Activated CD8-positive, alpha-beta T cell treated with anti-CD3 and anti-CD28 coated beads, Interleukin-2, amount 10 ng/mL, durations not matched to agents 7 days and 5 days (primary cell): ENCODE measurements around the gene FXYD5. TPM values are rescaled to one million over a fixed set of nuclear protein-coding genes. Genes with fewer than 3 reads are reported as not detected.

Experiments used
- ATAC-seq: fragments of 150-1000 bp; cut with Tn5 transposase; one replicate; pipeline ENCODE4 v1.10.0; 2021; ENCODE audit warnings: moderate library complexity
- CTCF ChIA-PET: fragments of 350-600 bp; sonication (Branson Sonifier 250); formaldehyde crosslinking; loops from one replicate; lab custom pipeline; 2021; ENCODE audit warnings: antibody characterized with exemption; lab: Charles Lee
- POLR2A ChIA-PET: fragments of 350-600 bp; sonication (Branson Sonifier 250); formaldehyde crosslinking; loops from one replicate; lab custom pipeline; 2021; ENCODE audit warnings: antibody characterized with exemption; lab: Charles Lee
- DNase-seq: peaks from one replicate; pipeline ENCODE4 v3.0.0-alpha.2; 2020
- H3K27ac Mint-ChIP-seq: one replicate; pipeline ENCODE4 v1.8.0; 2021; ENCODE audit warnings: mild to moderate bottlenecking, mixed read lengths
- H3K27me3 Mint-ChIP-seq: one replicate; pipeline ENCODE4 v1.8.0; 2021; ENCODE audit warnings: low read depth, mixed read lengths
- H3K36me3 Mint-ChIP-seq: one replicate; pipeline ENCODE4 v1.8.0; 2021; ENCODE audit warnings: low read depth, mixed read lengths
- H3K4me1 Mint-ChIP-seq: one replicate; pipeline ENCODE4 v1.8.0; 2021; ENCODE audit warnings: low read depth, mixed read lengths
- H3K4me3 Mint-ChIP-seq: one replicate; pipeline ENCODE4 v1.8.0; 2021; ENCODE audit warnings: mild to moderate bottlenecking, mixed read lengths
- H3K9me3 Mint-ChIP-seq: one replicate; pipeline ENCODE4 v1.8.0; 2022; ENCODE audit warnings: mixed read lengths; ENCODE audit not compliant: insufficient read depth
- total RNA-seq, 2 experiments: library from RNA; stranded (reverse); gene quantifications; one replicate each; pipeline ENCODE4 v1.2.3, GENCODE V29; 2021

The FXYD5 gene
- total RNA-seq, 2 experiments from 2014 or later: 338 to 384 TPM

DNA sequence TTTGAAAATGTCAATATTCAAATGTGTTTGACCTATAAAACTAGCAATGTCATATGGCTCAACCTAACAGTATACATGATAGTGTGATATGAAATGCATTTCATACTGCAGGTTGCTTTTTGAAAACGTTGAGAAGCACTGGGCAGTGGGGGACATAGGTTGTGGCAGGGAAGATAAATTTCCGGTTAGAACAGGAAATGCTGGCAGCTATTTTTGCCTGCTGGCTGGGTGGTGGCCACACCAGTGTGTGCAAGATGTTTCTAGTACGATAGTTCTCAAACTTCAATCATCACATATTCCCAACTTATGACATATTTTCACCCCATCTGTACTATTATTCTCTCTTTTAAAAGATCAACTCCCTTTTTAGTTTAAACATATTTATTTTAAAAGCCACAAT lies 17.2 kb downstream of the FXYD5 start:
- peak overlapping the region; percentile 78 for H3K27ac Mint-ChIP-seq
- DNase-seq (peak; percentile 40), ATAC-seq (peak; percentile 66)
- peaks cover 4% of the 10 kb centered on the region for H3K9me3 Mint-ChIP-seq
- ChIA-PET POLR2A (no interaction called here), CTCF (interaction anchor here (1.3 to 2.8 kb wide), 4 partner anchors 11 to 31 kb away, joined by 3 to 10 read pairs (median 6); partner anchors contain the start of genes FXYD5 and FXYD7)
- H3K27me3 Mint-ChIP-seq: no peaks in the 10 kb centered on the region
- peaks cover 63% of the 10 kb centered on the region for H3K36me3 Mint-ChIP-seq
- no peak overlapping the region for H3K4me3 Mint-ChIP-seq
- peaks cover 51% of the 10 kb centered on the region for H3K4me1 Mint-ChIP-seq

DNA sequence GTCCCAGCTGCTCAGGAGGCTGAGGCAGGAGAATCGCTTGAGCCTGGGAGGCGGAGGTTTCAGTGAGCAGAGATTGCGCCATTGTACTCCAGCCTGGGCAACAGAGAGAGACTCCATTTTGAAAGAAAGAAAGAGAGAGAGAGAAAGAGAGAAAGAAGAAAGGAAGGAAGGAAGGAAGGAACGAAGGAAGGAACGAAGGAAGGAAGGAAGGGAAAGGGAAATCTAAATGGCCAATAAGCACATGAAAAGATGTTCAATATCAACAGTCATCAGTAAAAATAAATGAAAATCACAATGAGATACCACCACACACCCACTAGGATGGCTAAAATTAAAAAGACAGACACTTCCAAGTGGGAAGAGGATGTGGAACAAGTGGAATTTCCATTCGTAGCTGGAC lies 19.7 kb downstream of the FXYD5 start:
- DNase-seq (no peak), ATAC-seq (no peak)
- peaks cover 46% of the 10 kb centered on the region for H3K36me3 Mint-ChIP-seq
- no peak overlapping the region for H3K27ac Mint-ChIP-seq
- POLR2A ChIA-PET: interaction anchor here (0.6 to 1.1 kb wide), 2 partner anchors 36 to 439 kb away, joined by 3 read pairs; partner anchors contain the start of gene HAUS5
- no peak overlapping the region for H3K4me3 Mint-ChIP-seq
- CTCF ChIA-PET: interaction anchor here (2.8 kb wide), 1 partner anchor 32 kb away, joined by 10 read pairs; the partner anchor contains the start of gene FXYD7
- H3K27me3 Mint-ChIP-seq: no peaks in the 10 kb centered on the region
- peaks cover 46% of the 10 kb centered on the region for H3K4me1 Mint-ChIP-seq
- peaks cover 4% of the 10 kb centered on the region for H3K9me3 Mint-ChIP-seq

DNA sequence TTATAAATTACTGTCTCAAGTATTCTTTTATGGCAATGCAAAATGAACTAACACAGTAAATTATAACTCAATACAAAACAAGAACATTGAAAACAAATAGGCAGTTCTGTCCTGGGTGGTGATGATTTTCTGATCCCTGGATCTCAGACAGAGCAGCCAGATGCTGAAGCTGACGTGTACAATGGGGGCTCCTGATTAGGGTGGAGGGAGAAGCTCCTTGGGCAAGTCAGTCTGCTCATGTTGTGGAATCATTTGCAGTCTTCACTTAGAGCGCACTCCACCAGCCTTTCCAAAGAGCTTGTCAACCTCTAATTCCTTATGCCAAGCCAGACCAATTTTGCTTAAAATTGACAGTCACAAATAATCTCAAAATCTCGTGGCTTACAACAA lies 21.6 kb downstream of the FXYD5 start:
- H3K4me1 Mint-ChIP-seq: peaks cover 55% of the 10 kb centered on the region
- H3K36me3 Mint-ChIP-seq: peaks cover 32% of the 10 kb centered on the region
- ChIA-PET POLR2A (interaction anchor here (0.8 kb wide), 1 partner anchor 27 kb away, joined by 3 read pairs; no protein-coding TSS in a partner anchor), CTCF (interaction anchor here (2.7 kb wide), 1 partner anchor 34 kb away, joined by 8 read pairs; no protein-coding TSS in a partner anchor)
- peaks cover 4% of the 10 kb centered on the region for H3K9me3 Mint-ChIP-seq
- H3K27me3 Mint-ChIP-seq: no peaks in the 10 kb centered on the region
- H3K27ac Mint-ChIP-seq: no peak overlapping the region
- ATAC-seq (no peak), DNase-seq (no peak)
- H3K4me3 Mint-ChIP-seq: no peak overlapping the region

DNA sequence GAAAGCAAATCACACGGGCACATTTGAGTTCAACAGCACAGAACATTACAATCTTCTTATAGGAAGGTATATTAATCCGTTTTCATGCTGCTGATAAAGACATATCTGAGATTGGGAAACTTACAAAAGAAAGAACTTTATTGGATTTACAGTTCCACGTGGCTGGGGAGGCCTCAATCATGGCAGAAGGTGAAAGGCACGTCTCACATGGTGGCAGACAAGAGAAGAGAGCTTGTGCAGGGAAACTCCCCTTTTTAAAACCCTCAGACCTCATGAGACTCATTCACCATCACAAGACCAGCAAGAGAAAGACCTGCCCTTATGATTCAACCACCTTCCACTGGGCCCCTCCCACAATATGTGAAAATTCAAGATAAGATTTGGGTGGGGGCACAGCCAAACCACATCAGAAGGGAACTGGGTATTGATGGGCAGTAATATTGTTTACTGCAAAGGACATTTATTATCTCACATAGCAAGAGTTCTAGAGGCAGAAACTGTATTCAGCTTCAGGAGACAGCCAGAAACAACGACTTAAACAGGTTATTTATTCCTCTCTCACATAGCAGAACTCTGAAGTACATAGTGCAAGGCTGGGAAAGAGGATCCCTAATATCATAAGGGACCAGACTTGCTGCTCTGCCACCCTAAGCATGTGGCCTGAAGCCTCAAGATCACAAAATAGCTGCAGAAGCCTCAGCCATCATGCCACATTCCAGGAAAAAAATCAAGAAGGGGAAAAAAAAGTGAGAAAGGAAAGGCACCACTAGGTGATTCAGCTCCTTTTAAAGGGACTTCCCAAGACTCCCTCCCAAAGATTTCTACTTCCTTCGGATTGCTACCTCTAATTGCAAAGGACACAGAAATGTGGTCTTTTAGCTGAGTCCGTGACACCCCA lies 23.1 kb downstream of the FXYD5 start:
- Mint-ChIP-seq H3K4me1 (peaks cover 43% of the 10 kb centered on the region), H3K9me3 (peaks cover 4% of the 10 kb centered on the region), H3K4me3 (no peak overlapping the region), H3K27me3 (no peaks in the 10 kb centered on the region), H3K36me3 (peaks cover 22% of the 10 kb centered on the region), H3K27ac (no peak overlapping the region)
- CTCF ChIA-PET: interaction anchor here (1.0 to 2.7 kb wide), 4 partner anchors 13 to 36 kb away, joined by 3 to 8 read pairs (median 3); no protein-coding TSS in a partner anchor
- ATAC-seq (no peak), DNase-seq (no peak)
- POLR2A ChIA-PET: interaction anchor here (1.4 to 2.5 kb wide), 2 partner anchors 8 to 10 kb away, joined by 6 to 11 read pairs; no protein-coding TSS in a partner anchor

DNA sequence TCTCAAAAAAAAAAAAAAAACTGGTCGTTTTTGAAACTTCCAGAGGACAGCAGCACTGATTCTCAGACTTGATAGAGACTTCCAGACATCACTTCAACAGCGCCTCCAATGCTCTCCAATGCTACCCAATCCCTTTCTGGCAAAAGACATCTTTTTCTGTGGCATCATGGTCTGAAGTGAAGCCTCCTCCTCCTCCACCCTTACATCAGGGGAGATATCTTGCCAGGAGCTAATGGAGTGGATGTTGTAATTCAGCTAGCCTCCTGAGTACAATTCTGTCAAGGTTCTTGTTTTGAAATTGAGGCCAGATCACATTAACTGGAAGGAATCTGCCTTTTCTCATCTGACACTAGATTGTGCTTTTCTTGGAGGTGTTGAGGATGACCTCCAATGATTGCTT lies 24.2 kb downstream of the FXYD5 start:
- CTCF ChIA-PET: interaction anchor here (0.9 to 2.3 kb wide), 6 partner anchors 10 to 43 kb away, joined by 3 to 7 read pairs (median 3); partner anchors contain the start of gene FXYD5
- POLR2A ChIA-PET: interaction anchor here (0.9 to 2.5 kb wide), 4 partner anchors 9 to 61 kb away, joined by 3 to 11 read pairs (median 6); no protein-coding TSS in a partner anchor
- peak overlapping the region; percentile 9 for H3K27ac Mint-ChIP-seq
- no peak for DNase-seq
- H3K27me3 Mint-ChIP-seq: no peaks in the 10 kb centered on the region
- ATAC-seq: no peak
- H3K4me3 Mint-ChIP-seq: no peak overlapping the region
- no peaks in the 10 kb centered on the region for H3K9me3 Mint-ChIP-seq
- peaks cover 17% of the 10 kb centered on the region for H3K36me3 Mint-ChIP-seq
- H3K4me1 Mint-ChIP-seq: peaks cover 41% of the 10 kb centered on the region

DNA sequence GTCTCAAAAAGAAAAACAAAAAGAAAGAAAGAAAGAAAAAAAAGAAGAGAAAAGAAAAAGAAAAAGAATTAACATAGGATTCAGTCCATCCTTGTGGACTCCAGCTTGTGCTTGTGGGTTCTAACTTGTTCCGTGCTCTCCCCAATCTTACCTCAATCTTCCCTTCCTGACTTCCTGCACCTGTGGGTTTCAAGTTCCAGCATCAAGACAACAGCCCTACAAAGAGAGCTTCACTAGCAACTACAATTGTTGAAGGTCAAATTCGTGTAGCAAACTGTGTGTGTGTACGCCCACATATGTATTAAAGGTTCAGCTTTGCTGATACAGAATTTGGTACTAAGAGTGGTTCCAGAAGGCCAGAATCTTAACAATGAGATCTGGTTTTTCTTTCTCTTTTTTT lies 25.3 kb downstream of the FXYD5 start:
- Mint-ChIP-seq H3K9me3 (peaks cover 5% of the 10 kb centered on the region), H3K27ac (peak overlapping the region; percentile 65), H3K36me3 (peaks cover 13% of the 10 kb centered on the region), H3K27me3 (no peaks in the 10 kb centered on the region), H3K4me1 (peaks cover 38% of the 10 kb centered on the region), H3K4me3 (no peak overlapping the region)
- POLR2A ChIA-PET: interaction anchor here (1.6 to 2.5 kb wide), 2 partner anchors 10 to 60 kb away, joined by 6 to 7 read pairs; no protein-coding TSS in a partner anchor
- DNase-seq (no peak), ATAC-seq (no peak)
- CTCF ChIA-PET: interaction anchor here (0.9 to 2.3 kb wide), 6 partner anchors 9 to 44 kb away, joined by 3 to 7 read pairs (median 4); partner anchors contain the start of gene FXYD5

DNA sequence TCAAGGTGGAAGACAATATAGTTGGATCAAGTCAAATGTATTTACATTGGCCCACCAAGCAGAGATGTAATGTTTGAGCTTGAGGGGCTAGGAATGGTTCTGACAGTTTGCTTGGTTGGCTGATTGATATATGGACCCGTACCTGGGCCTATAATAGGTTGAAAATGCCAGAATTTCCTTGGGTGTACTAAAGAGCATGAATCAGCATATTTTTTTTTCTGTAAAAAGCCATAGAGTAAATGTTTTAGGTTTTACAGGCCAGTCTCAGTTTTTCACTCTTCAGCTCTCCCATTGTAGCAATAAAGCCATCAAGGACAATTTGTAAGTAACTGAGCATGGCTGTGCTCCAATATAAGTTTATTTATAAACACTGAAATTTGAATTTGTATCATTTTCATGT lies 26.9 kb downstream of the FXYD5 start:
- peaks cover 32% of the 10 kb centered on the region for H3K4me1 Mint-ChIP-seq
- ATAC-seq (no peak), DNase-seq (no peak)
- CTCF ChIA-PET: no interaction called here
- no peak overlapping the region for H3K4me3 Mint-ChIP-seq
- POLR2A ChIA-PET: interaction anchor here (1.3 to 2.0 kb wide), 2 partner anchors 12 to 14 kb away, joined by 4 to 5 read pairs; no protein-coding TSS in a partner anchor
- H3K27me3 Mint-ChIP-seq: no peaks in the 10 kb centered on the region
- H3K9me3 Mint-ChIP-seq: peaks cover 5% of the 10 kb centered on the region
- H3K27ac Mint-ChIP-seq: no peak overlapping the region
- peaks cover 13% of the 10 kb centered on the region for H3K36me3 Mint-ChIP-seq

DNA sequence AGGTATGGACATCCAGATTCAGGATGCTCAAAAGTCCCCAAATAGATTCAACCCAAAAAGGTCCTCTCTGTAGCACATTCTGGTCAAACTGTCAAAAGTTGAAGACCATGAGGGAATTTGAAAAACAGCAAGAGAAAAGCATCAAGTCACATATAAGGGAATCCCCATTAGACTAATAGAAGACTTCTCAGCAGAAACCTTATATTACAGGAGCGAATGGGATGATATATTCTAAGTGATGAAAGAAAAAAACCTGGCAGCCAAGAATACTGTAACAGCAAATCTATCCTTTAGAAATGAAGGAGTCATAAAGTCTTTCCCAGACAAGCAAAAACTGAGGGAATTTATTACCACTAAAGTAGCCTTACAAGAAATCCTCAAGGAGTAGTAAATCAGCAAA lies 29.7 kb downstream of the FXYD5 start:
- ChIA-PET POLR2A (no interaction called here), CTCF (no interaction called here)
- ATAC-seq: no peak
- Mint-ChIP-seq H3K27me3 (peaks cover 2% of the 10 kb centered on the region), H3K36me3 (peaks cover 8% of the 10 kb centered on the region), H3K9me3 (peaks cover 12% of the 10 kb centered on the region), H3K27ac (no peak overlapping the region), H3K4me3 (no peak overlapping the region), H3K4me1 (peaks cover 19% of the 10 kb centered on the region)
- no peak for DNase-seq

DNA sequence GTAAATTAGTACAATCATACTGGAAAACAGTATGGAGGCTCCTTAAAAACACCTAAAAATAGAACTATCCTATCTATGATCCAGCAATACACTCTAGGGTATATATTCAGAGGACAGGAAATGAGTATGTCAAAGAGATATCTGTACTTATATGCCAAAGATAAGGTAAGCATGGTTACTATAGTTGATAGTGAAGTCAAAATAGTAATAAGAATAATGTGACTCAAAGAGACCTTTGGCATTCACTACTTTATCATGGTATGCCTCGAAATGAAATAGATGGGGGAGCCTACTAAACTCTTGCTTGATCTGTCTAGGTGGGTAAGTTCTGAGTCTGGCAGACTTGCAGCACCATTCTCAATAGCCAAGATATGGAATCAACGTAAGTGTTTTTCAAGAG lies 30.3 kb downstream of the FXYD5 start:
- no peak for ATAC-seq
- peaks cover 13% of the 10 kb centered on the region for H3K4me1 Mint-ChIP-seq
- H3K4me3 Mint-ChIP-seq: no peak overlapping the region
- ChIA-PET CTCF (no interaction called here), POLR2A (no interaction called here)
- H3K27me3 Mint-ChIP-seq: peaks cover 2% of the 10 kb centered on the region
- peaks cover 12% of the 10 kb centered on the region for H3K9me3 Mint-ChIP-seq
- H3K27ac Mint-ChIP-seq: no peak overlapping the region
- DNase-seq: no peak
- peaks cover 6% of the 10 kb centered on the region for H3K36me3 Mint-ChIP-seq

DNA sequence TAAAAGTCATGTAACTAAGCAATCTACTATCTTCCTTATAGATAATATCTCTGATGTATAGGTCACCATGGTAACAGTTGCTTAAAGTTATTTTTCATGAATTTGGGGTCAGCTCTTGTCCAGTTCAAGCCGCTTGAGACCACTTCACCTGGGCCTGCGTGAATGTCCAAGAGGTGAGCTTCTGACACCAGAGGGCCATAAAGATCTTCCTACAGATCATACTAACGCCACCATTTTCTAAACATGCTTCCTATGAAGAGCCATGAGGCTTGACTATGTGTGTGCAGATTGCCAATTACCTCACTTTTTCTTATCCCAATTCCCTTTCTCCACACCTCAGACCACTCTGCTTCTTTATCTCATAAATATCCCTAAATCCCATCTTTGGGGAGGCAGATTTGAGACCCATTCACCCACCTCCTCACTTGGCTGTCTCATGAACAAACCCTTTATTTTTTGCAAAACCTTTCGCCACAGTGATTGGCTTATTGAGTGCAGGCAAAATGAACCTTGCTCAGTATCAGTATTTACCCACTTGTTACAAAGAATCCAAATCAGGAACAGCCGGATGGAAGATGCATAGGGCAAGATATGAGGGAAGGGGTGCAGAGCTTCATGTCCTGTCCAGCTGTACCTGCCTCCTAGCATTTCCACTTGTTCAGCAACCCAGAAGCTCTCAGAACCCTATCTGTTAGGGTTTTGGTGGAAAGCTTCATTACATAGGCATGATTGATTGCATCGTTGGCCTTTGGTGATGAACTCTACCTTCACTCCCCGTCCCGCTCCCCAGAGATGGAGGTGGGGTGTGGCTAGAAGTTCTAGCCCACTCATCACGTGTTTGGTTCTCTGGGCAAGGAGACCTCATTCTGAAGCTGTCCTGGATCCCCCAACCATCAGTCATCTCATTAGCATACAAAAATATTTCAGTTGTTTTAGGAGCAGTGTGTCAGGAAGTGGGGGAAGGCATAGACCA lies 39.8 kb downstream of the FXYD5 start:
- DNase-seq (peak; percentile 17), ATAC-seq (no peak)
- POLR2A ChIA-PET: interaction anchor here (0.7 to 1.0 kb wide), 2 partner anchors 12 to 28 kb away, joined by 3 read pairs; no protein-coding TSS in a partner anchor
- Mint-ChIP-seq H3K36me3 (peaks cover 4% of the 10 kb centered on the region), H3K27ac (no peak overlapping the region), H3K27me3 (peaks cover 1% of the 10 kb centered on the region), H3K4me3 (no peak overlapping the region), H3K9me3 (no peaks in the 10 kb centered on the region), H3K4me1 (peaks cover 9% of the 10 kb centered on the region)
- CTCF ChIA-PET: interaction anchor here (0.9 to 1.5 kb wide), 4 partner anchors 11 to 151 kb away, joined by 3 to 4 read pairs (median 3); no protein-coding TSS in a partner anchor

DNA sequence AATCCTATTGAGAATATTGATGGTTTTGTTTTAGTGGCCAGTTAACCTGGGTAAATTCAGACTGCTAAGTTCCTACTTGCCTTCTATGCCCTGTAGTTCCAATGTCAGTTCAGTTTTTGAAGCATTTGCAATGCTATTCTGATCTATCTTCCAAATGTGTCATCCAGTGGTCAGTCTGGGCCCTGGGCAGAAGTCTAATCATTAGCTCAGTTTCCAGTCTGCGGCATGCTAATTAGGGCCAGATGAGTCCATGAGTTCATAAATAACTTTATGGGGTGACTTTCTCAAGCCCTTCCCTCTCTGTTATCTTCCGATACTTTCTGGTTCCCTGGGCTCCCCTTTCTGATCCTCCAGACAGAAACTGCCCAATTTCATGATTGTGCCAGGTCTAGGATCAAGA lies 41.3 kb downstream of the FXYD5 start:
- Mint-ChIP-seq H3K9me3 (no peaks in the 10 kb centered on the region), H3K4me3 (no peak overlapping the region), H3K27me3 (peaks cover 1% of the 10 kb centered on the region), H3K4me1 (peaks cover 16% of the 10 kb centered on the region), H3K36me3 (peaks cover 4% of the 10 kb centered on the region), H3K27ac (no peak overlapping the region)
- ATAC-seq: no peak
- ChIA-PET POLR2A (no interaction called here), CTCF (no interaction called here)
- peak; percentile 4 for DNase-seq
